Panc1 (cell line): ENCODE results near the gene RIN1.

Experiments
- POLR2AphosphoS5 ChIP-seq: IDR thresholded peaks from 2 replicates; pipeline ENCODE4 v1.6.1; 2012; ENCODE audit warnings: mild to moderate bottlenecking, low read depth, low read length, moderate library complexity
- TCF7L2 ChIP-seq: IDR thresholded peaks from 2 replicates; pipeline ENCODE4 v1.6.1; 2011; ENCODE audit warnings: mild to moderate bottlenecking, low read depth, low read length, inconsistent platforms
- TF ChIP-seq, protein P1 (sequence below): fragments of 450-650 bp; IDR thresholded peaks from 2 replicates; pipeline ENCODE4 v1.5.1; 2017; ENCODE audit warnings: mild to moderate bottlenecking
- TF ChIP-seq, protein P2 (sequence below), 2 experiments: IDR thresholded peaks; 2 replicates each; pipeline ENCODE4 v1.6.1; 2011 to 2012; ENCODE audit warnings: low read depth in 2 of 2, control low read depth in 1 of 2, low read length in 1 of 2, mild to moderate bottlenecking in 1 of 2, moderate library complexity in 1 of 2; ENCODE audit not compliant: insufficient read depth in 1 of 2

DNA sequence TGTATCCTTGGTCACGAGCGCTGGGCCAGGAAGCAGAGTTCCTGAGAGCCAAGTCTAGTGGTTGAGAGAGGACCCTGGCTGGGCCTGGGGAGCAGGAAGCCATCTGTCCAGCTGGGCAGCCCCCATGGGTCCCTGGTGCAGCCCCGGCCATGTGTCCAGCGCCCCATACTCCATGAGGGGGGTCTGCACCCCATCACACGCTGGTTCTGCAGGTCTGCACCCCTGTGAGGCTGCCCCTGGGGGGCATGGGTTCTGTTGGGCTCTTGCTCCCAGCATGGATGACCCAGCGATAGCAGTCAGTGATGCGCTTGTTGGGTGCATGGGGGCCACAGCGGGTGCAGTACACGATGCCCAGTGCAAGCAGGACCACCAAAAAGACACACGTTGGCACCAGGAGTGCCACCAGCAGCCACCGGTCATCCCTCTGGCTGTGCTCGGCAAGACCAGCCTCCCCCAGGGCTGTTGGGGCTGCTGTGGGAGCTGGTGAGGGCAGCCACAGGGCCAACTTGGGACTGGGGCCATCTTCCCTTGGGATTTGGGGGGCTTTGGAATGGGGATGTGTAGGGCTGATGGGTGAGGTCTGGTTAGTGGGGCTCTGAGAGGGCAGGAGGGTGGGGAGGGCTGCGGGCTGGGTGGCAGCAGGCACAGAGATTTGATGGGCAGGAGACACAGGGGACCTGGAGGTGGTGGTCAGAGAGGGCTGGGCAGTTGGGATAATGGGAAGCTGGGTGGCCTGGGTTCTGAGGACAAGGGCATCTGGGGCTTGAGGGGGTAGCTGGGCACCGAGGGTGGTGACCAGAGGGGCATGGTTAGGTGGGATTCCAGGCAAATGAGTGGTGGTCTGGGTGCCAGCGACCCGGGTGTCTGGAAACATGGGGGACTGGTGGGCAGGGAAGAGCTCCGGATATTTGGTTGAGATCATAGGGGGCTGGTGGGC lies 21.4 kb downstream of the RIN1 start:
- TF ChIP-seq, protein P1, sequence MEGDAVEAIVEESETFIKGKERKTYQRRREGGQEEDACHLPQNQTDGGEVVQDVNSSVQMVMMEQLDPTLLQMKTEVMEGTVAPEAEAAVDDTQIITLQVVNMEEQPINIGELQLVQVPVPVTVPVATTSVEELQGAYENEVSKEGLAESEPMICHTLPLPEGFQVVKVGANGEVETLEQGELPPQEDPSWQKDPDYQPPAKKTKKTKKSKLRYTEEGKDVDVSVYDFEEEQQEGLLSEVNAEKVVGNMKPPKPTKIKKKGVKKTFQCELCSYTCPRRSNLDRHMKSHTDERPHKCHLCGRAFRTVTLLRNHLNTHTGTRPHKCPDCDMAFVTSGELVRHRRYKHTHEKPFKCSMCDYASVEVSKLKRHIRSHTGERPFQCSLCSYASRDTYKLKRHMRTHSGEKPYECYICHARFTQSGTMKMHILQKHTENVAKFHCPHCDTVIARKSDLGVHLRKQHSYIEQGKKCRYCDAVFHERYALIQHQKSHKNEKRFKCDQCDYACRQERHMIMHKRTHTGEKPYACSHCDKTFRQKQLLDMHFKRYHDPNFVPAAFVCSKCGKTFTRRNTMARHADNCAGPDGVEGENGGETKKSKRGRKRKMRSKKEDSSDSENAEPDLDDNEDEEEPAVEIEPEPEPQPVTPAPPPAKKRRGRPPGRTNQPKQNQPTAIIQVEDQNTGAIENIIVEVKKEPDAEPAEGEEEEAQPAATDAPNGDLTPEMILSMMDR, result no peak
- TF ChIP-seq POLR2AphosphoS5 (no peak), TCF7L2 (no peak)
- TF ChIP-seq, protein P2, sequence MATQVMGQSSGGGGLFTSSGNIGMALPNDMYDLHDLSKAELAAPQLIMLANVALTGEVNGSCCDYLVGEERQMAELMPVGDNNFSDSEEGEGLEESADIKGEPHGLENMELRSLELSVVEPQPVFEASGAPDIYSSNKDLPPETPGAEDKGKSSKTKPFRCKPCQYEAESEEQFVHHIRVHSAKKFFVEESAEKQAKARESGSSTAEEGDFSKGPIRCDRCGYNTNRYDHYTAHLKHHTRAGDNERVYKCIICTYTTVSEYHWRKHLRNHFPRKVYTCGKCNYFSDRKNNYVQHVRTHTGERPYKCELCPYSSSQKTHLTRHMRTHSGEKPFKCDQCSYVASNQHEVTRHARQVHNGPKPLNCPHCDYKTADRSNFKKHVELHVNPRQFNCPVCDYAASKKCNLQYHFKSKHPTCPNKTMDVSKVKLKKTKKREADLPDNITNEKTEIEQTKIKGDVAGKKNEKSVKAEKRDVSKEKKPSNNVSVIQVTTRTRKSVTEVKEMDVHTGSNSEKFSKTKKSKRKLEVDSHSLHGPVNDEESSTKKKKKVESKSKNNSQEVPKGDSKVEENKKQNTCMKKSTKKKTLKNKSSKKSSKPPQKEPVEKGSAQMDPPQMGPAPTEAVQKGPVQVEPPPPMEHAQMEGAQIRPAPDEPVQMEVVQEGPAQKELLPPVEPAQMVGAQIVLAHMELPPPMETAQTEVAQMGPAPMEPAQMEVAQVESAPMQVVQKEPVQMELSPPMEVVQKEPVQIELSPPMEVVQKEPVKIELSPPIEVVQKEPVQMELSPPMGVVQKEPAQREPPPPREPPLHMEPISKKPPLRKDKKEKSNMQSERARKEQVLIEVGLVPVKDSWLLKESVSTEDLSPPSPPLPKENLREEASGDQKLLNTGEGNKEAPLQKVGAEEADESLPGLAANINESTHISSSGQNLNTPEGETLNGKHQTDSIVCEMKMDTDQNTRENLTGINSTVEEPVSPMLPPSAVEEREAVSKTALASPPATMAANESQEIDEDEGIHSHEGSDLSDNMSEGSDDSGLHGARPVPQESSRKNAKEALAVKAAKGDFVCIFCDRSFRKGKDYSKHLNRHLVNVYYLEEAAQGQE (IDR thresholded peaks at IDR 0.05; ENCODE audit: insufficient read depth in 1 of 2, low read depth in 2 of 2, low read length in 1 of 2), result no peak
